C4-2B (cell line): ENCODE measurements around the gene TOMM34.

Source experiments
- ZFX ChIP-seq: fragments of 450-650 bp; IDR thresholded peaks from 2 replicates; pipeline ENCODE4 v1.6.1; 2017
- TF ChIP-seq, protein P1 (sequence below): fragments of 450-650 bp; conservative IDR thresholded peaks from 2 replicates; pipeline ENCODE4 v1.5.1; 2017; ENCODE audit warnings: mild to moderate bottlenecking

DNA sequence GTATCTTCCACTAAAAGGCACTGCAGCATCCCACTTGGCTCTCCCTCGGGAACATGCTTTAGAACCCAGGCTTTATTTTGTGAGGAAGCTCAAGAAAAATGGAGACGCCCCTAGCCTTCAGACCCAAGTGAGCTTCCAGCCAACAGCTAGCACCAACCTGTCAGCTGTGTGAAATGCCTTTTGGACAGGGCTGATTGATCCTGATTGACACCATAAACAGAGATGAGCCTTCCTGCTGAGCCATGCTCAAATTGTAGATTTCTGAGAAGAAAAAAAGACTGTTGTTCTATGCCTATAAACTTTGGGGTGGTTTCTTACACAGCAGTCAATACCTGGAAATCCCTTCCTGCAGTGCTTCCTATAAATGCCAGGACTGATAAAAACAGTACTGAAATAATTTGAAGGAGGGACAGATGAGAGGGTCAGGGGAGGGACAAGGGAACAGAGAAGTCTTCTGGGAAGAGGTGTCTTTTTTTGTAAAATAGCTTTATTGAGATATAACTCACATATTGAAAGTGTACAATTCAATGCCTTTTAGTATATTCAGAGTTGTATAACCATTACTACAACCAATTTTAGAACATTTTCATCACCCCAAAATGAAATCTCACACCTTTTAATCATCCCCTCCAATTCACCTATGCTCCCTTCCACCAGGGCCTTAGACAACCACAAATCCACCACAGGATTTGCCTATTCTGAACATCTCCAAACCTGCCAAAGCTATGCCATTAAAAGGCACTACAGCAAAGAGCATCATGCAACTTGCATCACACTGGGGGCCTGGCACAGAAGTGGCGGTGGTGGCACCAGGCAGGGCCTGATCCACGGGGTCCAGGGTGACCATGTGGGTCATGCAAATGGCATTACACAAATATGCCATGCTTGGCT, 3.4 kb upstream of the TOMM34 start:
- TF ChIP-seq, protein P1, sequence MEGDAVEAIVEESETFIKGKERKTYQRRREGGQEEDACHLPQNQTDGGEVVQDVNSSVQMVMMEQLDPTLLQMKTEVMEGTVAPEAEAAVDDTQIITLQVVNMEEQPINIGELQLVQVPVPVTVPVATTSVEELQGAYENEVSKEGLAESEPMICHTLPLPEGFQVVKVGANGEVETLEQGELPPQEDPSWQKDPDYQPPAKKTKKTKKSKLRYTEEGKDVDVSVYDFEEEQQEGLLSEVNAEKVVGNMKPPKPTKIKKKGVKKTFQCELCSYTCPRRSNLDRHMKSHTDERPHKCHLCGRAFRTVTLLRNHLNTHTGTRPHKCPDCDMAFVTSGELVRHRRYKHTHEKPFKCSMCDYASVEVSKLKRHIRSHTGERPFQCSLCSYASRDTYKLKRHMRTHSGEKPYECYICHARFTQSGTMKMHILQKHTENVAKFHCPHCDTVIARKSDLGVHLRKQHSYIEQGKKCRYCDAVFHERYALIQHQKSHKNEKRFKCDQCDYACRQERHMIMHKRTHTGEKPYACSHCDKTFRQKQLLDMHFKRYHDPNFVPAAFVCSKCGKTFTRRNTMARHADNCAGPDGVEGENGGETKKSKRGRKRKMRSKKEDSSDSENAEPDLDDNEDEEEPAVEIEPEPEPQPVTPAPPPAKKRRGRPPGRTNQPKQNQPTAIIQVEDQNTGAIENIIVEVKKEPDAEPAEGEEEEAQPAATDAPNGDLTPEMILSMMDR: no peak
- no peak for TF ChIP-seq ZFX
